Measurements from ENCODE around the gene PIM2. TPM values are rescaled to one million over a fixed set of nuclear protein-coding genes. Genes with fewer than 3 reads are reported as not detected.

PIM2 gene
- total and polyA plus RNA-seq, 5 experiments from 2014 or later: 126 to 331 (median 170) TPM

GRCh38 chrX:48904180-48904579 is 14.6 kb downstream of the PIM2 start:
- peak overlapping the region in 2 of 10 donors; percentile 19 to 27 for H3K27ac Mint-ChIP-seq
- no peaks in the 10 kb centered on the region for H3K27me3 Mint-ChIP-seq
- no peak for ATAC-seq
- peaks cover 0 to 12% (median 1%) of the 10 kb centered on the region in 4 donors for H3K4me1 Mint-ChIP-seq
- no peak overlapping the region for H3K4me3 Mint-ChIP-seq
- DNase-seq: no peak
- H3K9me3 Mint-ChIP-seq: no peaks in the 10 kb centered on the region
- POLR2A ChIA-PET: interaction anchor here (0.6 to 1.2 kb wide), 2 partner anchors 8 to 13 kb away, joined by 5 read pairs; no protein-coding TSS in a partner anchor
- peaks cover 0 to 47% (median 0%) of the 10 kb centered on the region in 3 donors for H3K36me3 Mint-ChIP-seq

GRCh38 chrX:48903290-48903689 is 15.5 kb downstream of the PIM2 start:
- Mint-ChIP-seq H3K9me3 (peaks cover 0 to 3% (median 0%) of the 10 kb centered on the region in 9 donors), H3K4me1 (peaks cover 0 to 15% (median 4%) of the 10 kb centered on the region in 4 donors), H3K27me3 (no peaks in the 10 kb centered on the region), H3K27ac (peak overlapping the region in 2 of 10 donors; percentile 15 to 19), H3K4me3 (no peak overlapping the region), H3K36me3 (peaks cover 0 to 42% (median 0%) of the 10 kb centered on the region in 3 donors)
- DNase-seq: no peak
- ATAC-seq: no peak
- POLR2A ChIA-PET: interaction anchor here (1.2 to 1.3 kb wide), 3 partner anchors 12 to 166 kb away, joined by 3 to 5 read pairs (median 5); no protein-coding TSS in a partner anchor

DNA sequence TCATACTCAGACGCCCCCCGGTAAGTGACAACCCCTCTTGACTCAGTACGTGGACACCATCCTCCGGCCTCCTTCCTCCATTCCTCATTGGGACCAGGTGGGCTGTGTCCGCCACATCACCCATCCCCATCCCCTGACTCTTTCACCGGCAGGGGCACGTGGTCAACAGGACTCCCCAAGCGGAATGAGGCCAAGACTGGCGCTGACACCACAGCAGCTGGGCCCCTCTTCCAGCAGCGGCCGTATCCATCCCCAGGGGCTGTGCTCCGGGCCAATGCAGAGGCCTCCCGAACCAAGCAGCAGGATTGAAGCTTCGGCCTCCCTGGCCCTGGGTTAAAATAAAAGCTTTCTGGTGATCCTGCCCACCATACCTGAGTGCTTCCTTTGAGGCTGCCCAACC is 16.0 kb downstream of the PIM2 start:
- no peak for ATAC-seq

DNA sequence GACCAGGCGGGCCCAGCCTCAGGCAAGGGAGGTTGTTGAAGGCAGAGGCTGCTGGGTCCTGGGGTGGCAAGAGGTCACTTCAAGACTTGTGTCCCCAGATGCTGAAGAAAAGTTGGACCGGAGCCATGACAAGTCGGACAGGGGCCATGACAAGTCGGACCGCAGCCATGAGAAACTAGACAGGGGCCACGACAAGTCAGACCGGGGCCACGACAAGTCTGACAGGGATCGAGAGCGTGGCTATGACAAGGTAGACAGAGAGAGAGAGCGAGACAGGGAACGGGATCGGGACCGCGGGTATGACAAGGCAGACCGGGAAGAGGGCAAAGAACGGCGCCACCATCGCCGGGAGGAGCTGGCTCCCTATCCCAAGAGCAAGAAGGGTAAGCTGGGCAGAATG is 16.7 kb downstream of the PIM2 start:
- peaks cover 0 to 4% (median 0%) of the 10 kb centered on the region in 9 donors for H3K9me3 Mint-ChIP-seq
- no peaks in the 10 kb centered on the region for H3K27me3 Mint-ChIP-seq
- ATAC-seq (no peak), DNase-seq (no peak)
- peaks cover 2 to 23% (median 11%) of the 10 kb centered on the region in 4 donors for H3K4me1 Mint-ChIP-seq
- peaks cover 0 to 43% (median 0%) of the 10 kb centered on the region in 3 donors for H3K36me3 Mint-ChIP-seq
- POLR2A ChIA-PET: interaction anchor here (0.8 to 1.3 kb wide), 4 partner anchors 10 to 165 kb away, joined by 3 to 9 read pairs (median 4); no protein-coding TSS in a partner anchor
- H3K27ac Mint-ChIP-seq: peak overlapping the region in 1 of 10 donors; percentile 56
- no peak overlapping the region for H3K4me3 Mint-ChIP-seq

More for the DNA sequence above, 16.0 kb downstream of the PIM2 start:
- peaks cover 0 to 19% (median 8%) of the 10 kb centered on the region in 4 donors for H3K4me1 Mint-ChIP-seq
- H3K9me3 Mint-ChIP-seq: peaks cover 0 to 4% (median 0%) of the 10 kb centered on the region in 9 donors
- peak overlapping the region in 1 of 10 donors; percentile 28 for H3K27ac Mint-ChIP-seq
- H3K27me3 Mint-ChIP-seq: no peaks in the 10 kb centered on the region
- peaks cover 0 to 43% (median 0%) of the 10 kb centered on the region in 3 donors for H3K36me3 Mint-ChIP-seq
- DNase-seq: no peak
- no peak overlapping the region for H3K4me3 Mint-ChIP-seq
- POLR2A ChIA-PET: interaction anchor here (0.8 to 1.3 kb wide), 5 partner anchors 9 to 166 kb away, joined by 3 to 9 read pairs (median 5); no protein-coding TSS in a partner anchor

- H3K9me3 Mint-ChIP-seq: peaks cover 0 to 4% (median 0%) of the 10 kb centered on the region in 9 donors
- DNase-seq (no peak), ATAC-seq (no peak)
- POLR2A ChIA-PET: no interaction called here
- H3K4me1 Mint-ChIP-seq: peaks cover 2 to 33% (median 18%) of the 10 kb centered on the region in 4 donors
- H3K27ac Mint-ChIP-seq: peak overlapping the region in 2 of 10 donors; percentile 35 to 80
- H3K36me3 Mint-ChIP-seq: peaks cover 0 to 43% (median 0%) of the 10 kb centered on the region in 3 donors
- H3K27me3 Mint-ChIP-seq: no peaks in the 10 kb centered on the region
- no peak overlapping the region for H3K4me3 Mint-ChIP-seq
Measured at GRCh38 chrX:48901069-48901468, 17.8 kb downstream of the PIM2 start.

DNA sequence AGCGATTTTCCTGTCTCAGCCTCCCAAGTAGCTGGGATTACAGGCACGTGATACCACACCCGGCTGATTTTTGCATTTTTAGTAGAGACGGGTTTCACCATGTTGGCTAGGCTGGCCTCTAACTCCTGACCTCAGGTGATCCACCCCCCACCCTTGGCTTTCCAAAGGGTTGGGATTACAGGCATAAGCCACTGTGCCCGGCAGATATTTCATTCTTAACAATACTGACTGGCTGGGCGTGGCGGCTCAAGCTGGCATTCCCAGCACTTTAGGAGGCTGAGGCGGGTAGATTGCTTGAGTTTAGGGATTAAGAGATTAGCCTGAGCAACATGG is 19.8 kb downstream of the PIM2 start:
- ATAC-seq: no peak
- H3K4me3 Mint-ChIP-seq: peak overlapping the region in 4 of 10 donors; percentile 19 to 88 (median 48)
- H3K36me3 Mint-ChIP-seq: peaks cover 0 to 41% (median 0%) of the 10 kb centered on the region in 3 donors
- peak overlapping the region in 6 of 10 donors; percentile 20 to 95 (median 50) for H3K27ac Mint-ChIP-seq
- POLR2A ChIA-PET: interaction anchor here (0.7 to 2.2 kb wide), 3 partner anchors 19 to 104 kb away, joined by 4 to 26 read pairs (median 14); partner anchors contain the start of gene PIM2
- H3K4me1 Mint-ChIP-seq: peaks cover 2 to 41% (median 26%) of the 10 kb centered on the region in 4 donors
- no peaks in the 10 kb centered on the region for H3K27me3 Mint-ChIP-seq
- peaks cover 0 to 4% (median 0%) of the 10 kb centered on the region in 9 donors for H3K9me3 Mint-ChIP-seq
- no peak for DNase-seq

- peaks cover 0 to 4% (median 0%) of the 10 kb centered on the region in 9 donors for H3K9me3 Mint-ChIP-seq
- peak within 1 kb of the TSS; percentile 92 to 100 (median 96) for H3K27ac Mint-ChIP-seq
- ATAC-seq (peak; percentile 86), DNase-seq (peak; percentile 79 to 94 (median 87))
- no peaks in the 10 kb centered on the region for H3K27me3 Mint-ChIP-seq
- H3K4me1 Mint-ChIP-seq: peaks cover 4 to 41% (median 26%) of the 10 kb centered on the region in 4 donors
- H3K4me3 Mint-ChIP-seq: peak within 1 kb of the TSS; percentile 88 to 98 (median 92)
- peaks cover 0 to 39% (median 0%) of the 10 kb centered on the region in 3 donors for H3K36me3 Mint-ChIP-seq
- POLR2A ChIA-PET: interaction anchor here (0.6 to 2.7 kb wide), 17 partner anchors 9 to 1525 kb away, joined by 3 to 26 read pairs (median 6); partner anchors contain the start of genes GRIPAP1, HDAC6, OTUD5 and PCSK1N
Measured at GRCh38 chrX:48897625-48898306, 21.1 kb downstream of the PIM2 start, which contains the start of the genes PQBP1 and TIMM17B. Gene PQBP1 (plus strand): TSS chrX:48897930. CDS start chrX:48898510, 580 bp downstream. Gene TIMM17B (minus strand): TSS chrX:48897768. CDS start chrX:48897749, 19 bp downstream.

GRCh38 chrX:48897157-48897624 is 21.6 kb downstream of the PIM2 start:
- H3K4me3 Mint-ChIP-seq: peak overlapping the region; percentile 88 to 98 (median 92)

GRCh38 chrX:48896611-48897011 is 22.2 kb downstream of the PIM2 start:
- peaks cover 0 to 28% (median 0%) of the 10 kb centered on the region in 3 donors for H3K36me3 Mint-ChIP-seq
- H3K4me1 Mint-ChIP-seq: peaks cover 4 to 45% (median 31%) of the 10 kb centered on the region in 4 donors
- peaks cover 0 to 4% (median 0%) of the 10 kb centered on the region in 9 donors for H3K9me3 Mint-ChIP-seq
- peak overlapping the region; percentile 92 to 100 (median 96) for H3K27ac Mint-ChIP-seq
- ATAC-seq: no peak
- POLR2A ChIA-PET: interaction anchor here (0.6 to 2.7 kb wide), 6 partner anchors 8 to 106 kb away, joined by 3 to 24 read pairs (median 6); partner anchors contain the start of genes GRIPAP1 and OTUD5
- H3K4me3 Mint-ChIP-seq: peak overlapping the region; percentile 88 to 98 (median 92)
- H3K27me3 Mint-ChIP-seq: no peaks in the 10 kb centered on the region
- no peak for DNase-seq

More at GRCh38 chrX:48897157-48897624, 21.6 kb downstream of the PIM2 start:
- Mint-ChIP-seq H3K27ac (peak overlapping the region; percentile 92 to 100 (median 96)), H3K4me1 (peaks cover 4 to 41% (median 29%) of the 10 kb centered on the region in 4 donors), H3K36me3 (peaks cover 0 to 33% (median 0%) of the 10 kb centered on the region in 3 donors), H3K27me3 (no peaks in the 10 kb centered on the region), H3K9me3 (peaks cover 0 to 4% (median 0%) of the 10 kb centered on the region in 9 donors)
- DNase-seq (peak in 9 of 10 donors; percentile 30 to 77 (median 53)), ATAC-seq (peak; percentile 16 to 23)
- POLR2A ChIA-PET: interaction anchor here (0.9 to 2.7 kb wide), 14 partner anchors 10 to 323 kb away, joined by 3 to 26 read pairs (median 6); partner anchors contain the start of genes GRIPAP1, HDAC6, OTUD5 and PCSK1N

DNA sequence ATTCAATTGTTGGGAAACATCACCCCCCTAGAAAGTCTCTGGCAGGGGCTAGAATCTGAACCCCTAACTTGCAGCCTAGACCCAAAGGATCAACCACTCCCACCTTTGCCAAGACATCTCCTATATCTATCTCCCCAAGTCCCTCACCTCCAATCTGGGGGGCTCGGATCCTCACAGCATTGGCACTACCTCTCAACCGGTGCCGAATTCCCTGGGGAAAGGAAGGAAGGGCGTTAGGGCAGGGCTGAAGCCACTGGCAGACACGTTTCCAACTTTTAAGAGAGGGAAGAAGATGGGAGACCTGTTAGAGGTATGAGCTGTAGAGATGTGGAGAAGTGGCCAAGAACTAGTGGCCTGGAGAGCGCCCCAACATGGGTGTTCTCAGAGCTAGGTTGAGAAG is 23.9 kb downstream of the PIM2 start:
- Mint-ChIP-seq H3K4me1 (peaks cover 11 to 48% (median 41%) of the 10 kb centered on the region in 4 donors), H3K36me3 (peaks cover 0 to 19% (median 0%) of the 10 kb centered on the region in 3 donors), H3K4me3 (peak overlapping the region in 3 of 10 donors; percentile 40 to 50 (median 47)), H3K27me3 (no peaks in the 10 kb centered on the region), H3K9me3 (peaks cover 0 to 4% (median 0%) of the 10 kb centered on the region in 9 donors), H3K27ac (peak overlapping the region in 7 of 10 donors; percentile 8 to 80 (median 48))
- POLR2A ChIA-PET: interaction anchor here (0.5 to 1.4 kb wide), 3 partner anchors 17 to 187 kb away, joined by 3 to 4 read pairs (median 3); partner anchors contain the start of gene SLC35A2
- no peak for DNase-seq
- ATAC-seq: no peak

- H3K27ac Mint-ChIP-seq: peak overlapping the region in 2 of 10 donors; percentile 67 to 71
- H3K4me3 Mint-ChIP-seq: no peak overlapping the region
- POLR2A ChIA-PET: interaction anchor here (1.4 kb wide), 1 partner anchor 19 kb away, joined by 4 read pairs; no protein-coding TSS in a partner anchor
- no peaks in the 10 kb centered on the region for H3K27me3 Mint-ChIP-seq
- peaks cover 0 to 19% (median 0%) of the 10 kb centered on the region in 3 donors for H3K36me3 Mint-ChIP-seq
- no peak for ATAC-seq
- H3K9me3 Mint-ChIP-seq: peaks cover 0 to 4% (median 0%) of the 10 kb centered on the region in 9 donors
- no peak for DNase-seq
- H3K4me1 Mint-ChIP-seq: peaks cover 11 to 41% (median 40%) of the 10 kb centered on the region in 4 donors
Measured at GRCh38 chrX:48893556-48894348, 25.1 kb downstream of the PIM2 start.
